MV-4-11 (cell line): ENCODE results near the gene SMARCC2.

ENCODE experiments used
- DNase-seq: peaks from one replicate; lab custom pipeline; 2025; lab: John Stamatoyannopoulos, UW

The SMARCC2 gene

DNA sequence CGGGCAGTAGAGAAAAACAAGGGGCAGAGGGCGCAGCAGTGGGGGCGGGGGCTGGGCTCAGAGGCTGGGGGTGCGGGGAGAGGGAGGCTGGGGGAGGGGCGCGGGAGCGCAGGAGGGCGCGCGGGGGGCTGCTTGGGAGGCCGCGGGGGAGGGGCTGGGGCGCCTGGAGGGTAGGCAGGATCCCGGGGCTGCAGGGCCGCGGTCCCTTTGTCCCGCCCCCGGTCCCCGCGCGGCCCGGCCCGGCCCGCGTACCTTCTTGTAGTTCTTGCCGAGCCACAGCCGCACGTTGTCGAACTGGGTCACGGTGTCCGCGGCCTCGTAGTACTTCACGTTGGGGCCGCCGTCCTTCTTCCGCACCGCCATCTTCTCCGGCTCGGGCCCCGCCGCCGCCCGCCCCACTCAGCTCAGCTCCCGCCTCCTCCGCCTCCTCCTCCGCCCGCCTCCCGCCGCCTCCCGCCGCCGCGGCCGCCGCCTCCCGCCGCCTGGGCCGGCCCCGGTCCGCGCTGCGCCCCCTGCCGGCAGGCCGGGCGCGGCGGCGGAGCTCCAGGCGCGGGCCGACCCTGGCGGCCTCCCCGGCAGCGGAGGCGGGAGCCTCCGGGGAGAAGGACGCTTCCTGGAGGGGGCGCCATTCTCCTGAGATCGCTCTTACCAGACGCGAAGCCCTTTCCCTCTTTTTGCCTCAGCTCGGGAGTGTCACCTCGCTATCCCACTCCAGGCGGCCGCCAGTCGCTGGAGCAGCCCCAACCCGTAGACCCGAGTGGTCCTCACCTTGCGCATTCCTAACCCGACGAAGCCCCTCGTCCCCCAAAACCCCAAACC is at the start of gene SMARCC2:
SMARCC2 (minus strand) TSS at position 385 of the 819 bp plus-strand sequence; CDS start at position 363, 22 bp downstream.
- DNase-seq, result peak; percentile 80

DNA sequence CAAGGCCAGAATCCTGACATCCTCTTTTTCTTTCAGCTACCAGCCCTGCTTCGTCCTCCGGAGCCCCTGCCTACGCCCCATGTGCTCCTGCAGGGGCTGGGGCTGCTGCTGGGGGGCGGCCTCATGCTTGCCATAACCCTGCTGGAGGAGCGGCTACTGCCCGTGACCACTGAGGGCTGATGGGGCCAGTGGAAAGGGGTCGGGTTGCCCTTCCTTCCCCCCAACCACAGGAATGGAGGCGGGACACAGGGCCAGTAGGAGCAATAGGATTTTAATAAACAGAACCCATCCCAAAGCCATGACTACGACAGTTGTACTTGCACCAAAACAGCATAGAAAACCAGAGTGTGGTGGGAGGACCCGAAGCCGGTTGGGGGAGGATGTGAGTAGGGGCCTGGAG is 48.3 kb upstream of the SMARCC2 start:
- no peak for DNase-seq

DNA sequence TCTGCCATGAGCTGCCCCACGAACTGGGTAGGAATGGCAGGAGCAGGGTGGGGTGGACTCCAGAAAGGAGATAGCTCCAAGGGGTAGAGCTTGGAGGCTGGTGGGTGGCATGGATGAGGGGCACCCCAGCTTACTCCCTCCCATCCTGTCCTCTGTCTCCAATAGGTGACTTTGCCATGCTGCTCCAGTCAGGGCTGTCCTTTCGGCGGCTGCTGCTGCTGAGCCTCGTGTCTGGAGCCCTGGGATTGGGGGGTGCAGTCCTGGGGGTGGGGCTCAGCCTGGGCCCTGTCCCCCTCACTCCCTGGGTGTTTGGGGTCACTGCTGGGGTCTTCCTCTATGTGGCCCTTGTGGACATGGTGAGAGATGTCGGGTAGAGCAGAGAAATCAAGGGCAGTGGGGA is 47.7 kb upstream of the SMARCC2 start:
- DNase-seq, result no peak

DNA sequence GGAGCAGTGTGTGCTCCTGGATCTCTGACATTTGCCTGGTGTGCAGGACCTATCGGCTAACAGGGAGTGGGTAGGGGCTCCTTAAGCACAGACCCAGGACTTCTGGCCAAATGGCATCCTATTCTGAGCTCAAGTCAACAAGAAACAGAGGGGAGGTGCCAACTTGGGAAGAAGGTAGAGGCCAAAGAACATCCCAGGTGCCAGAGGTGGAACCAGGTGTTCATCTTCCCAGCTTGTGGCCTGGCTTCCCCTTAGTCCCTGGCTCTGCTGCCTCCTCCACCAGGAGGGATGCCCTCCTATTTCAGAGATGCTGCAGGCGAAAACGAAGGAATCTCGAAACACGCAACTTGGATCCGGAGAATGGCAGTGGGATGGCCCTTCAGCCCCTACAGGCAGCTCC is 46.8 kb upstream of the SMARCC2 start:
- DNase-seq, result no peak

DNA sequence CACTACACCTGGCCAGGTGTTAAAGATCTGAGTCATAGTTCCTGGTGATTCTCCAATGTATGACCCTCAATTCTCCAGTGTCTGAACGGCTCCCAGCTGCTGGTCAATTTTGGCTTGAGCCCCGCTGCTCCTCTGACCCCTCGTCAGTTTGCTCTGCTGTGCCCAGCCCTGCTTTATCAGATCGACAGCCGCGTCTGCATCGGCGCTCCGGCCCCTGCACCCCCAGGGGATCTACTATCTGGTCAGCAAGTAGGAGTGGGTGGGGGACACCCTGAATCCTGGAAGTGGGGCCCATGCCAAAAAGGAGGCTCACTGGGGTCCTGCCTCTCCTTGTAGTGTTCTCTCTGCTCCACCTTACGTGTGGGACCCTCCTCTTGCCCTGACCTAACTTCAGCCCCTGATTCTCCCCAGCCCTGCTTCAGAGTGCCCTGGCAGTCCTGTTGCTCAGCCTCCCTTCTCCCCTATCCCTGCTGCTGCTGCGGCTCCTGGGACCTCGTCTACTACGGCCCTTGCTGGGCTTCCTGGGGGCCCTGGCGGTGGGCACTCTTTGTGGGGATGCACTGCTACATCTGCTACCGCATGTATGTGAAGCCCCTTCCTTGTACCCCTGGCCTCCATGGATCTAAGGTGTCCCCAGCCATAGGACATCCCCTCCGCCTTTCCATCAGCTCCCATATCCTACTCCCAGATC is 45.6 kb upstream of the SMARCC2 start:
- DNase-seq, result no peak

DNA sequence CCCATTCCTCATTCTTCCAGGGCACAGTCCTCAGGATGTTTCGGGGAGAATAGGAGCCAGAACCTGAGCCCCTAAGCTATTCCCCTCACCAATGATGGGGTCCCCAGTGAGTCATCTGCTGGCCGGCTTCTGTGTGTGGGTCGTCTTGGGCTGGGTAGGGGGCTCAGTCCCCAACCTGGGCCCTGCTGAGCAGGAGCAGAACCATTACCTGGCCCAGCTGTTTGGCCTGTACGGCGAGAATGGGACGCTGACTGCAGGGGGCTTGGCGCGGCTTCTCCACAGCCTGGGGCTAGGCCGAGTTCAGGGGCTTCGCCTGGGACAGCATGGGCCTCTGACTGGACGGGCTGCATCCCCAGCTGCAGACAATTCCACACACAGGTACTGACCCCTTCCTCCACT is 41.9 kb upstream of the SMARCC2 start:
- DNase-seq, result no peak

DNA sequence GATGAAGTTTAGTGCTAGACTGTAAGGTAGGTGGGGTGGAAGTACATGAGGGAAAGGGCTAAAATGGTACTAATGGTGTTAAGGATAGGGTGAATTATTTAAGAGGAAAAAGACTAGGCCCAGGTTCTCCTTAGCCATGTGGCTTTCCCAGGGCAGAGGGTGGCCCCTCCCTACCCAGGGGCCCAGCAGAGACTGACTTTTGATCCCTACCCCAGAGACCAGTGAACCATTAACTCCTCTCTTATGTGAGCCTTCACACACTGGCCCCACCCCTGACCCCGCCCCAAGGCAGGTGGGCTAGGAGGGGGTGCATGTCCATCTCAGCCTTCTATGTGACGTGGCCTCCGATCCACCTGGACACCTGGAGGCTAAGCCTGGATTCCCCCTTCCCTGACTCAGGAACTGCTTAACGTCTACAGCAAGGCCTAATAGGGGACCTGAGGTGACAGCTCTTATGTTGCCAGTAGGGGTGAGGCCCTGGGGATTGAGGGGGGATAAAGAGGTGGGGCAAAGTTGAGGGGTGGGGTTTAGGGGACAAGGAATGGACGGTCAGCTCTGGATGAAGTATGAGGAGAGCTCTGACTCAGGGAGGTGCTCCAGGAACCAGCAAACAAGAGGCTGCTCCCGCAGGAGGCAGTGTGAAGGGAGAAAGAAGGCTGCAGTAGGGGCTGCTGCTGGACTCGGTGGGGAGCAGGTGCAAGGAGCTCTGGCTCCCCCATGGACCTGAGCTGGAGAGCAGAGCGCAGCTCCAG is 41.3 kb upstream of the SMARCC2 start:
- DNase-seq, result no peak

DNA sequence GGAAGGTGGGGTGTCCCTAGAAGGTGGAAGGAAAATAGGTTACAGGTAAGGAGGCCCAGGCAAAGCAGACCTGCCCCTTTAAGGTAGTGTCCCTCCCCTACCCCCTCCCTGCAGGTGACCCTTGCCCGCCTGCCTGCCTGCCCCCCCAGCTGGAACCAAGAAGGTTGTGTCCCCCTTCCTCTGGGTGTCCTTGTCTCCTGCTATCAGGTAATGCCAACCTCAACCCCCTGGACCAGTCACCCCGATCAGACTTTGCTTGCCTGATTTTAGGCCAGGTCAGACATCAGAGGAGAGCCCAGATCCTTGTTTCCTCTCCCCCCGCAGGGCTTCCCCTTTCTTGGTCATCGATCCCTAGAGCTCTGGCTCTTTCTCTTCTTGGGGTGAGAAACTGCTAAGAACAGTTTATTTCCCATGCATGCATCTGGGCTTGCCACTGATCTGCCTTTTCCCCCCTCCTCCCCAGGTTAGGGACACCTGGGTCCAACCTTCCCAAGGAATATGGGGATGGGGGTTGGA is 40.7 kb upstream of the SMARCC2 start, which contains the start of gene SLC39A5:
SLC39A5 (plus strand) TSS at position 136 of the 516 bp plus-strand sequence. CDS start 1,224 bp downstream, outside the sequence.
- DNase-seq, result peak; percentile 19

DNA sequence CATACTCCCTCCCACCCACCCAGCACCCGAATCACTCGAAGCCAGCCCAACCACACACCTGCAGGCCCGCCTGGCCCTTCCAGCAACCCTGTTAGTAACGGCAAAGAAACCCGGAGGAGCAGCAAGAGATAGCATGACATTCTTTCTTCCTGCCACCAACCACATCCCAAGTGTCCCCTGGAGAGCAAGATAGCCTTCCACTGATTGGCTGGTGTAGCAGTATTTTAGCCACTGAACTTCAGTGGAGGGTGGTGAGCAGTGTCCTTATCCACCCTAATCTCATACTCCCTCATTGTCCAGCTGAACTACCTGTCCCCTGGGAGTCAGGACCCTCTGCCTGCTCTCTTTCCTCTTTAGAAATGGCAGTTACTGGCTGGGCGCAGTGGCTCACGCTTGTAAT is 39.8 kb upstream of the SMARCC2 start:
- DNase-seq, result no peak

DNA sequence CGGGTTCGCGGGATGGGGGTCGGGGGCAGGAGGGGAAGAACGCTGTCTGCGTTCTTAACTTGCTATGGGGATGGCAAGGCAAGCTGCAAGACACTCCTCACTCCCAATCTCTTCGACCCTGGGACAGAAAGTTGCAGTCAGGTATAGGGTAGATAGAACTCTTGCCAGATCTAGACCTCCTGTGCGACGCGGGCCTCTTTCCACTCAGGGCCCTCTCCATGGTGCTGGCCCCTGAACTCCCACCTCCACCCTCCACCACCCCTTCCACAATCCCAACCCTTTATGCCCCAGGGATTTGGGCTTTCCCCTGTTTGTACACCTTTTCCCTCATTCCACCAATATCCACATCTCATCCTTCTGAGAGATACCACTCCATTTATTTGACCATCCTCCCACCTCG is 35.7 kb upstream of the SMARCC2 start:
- DNase-seq, result no peak

DNA sequence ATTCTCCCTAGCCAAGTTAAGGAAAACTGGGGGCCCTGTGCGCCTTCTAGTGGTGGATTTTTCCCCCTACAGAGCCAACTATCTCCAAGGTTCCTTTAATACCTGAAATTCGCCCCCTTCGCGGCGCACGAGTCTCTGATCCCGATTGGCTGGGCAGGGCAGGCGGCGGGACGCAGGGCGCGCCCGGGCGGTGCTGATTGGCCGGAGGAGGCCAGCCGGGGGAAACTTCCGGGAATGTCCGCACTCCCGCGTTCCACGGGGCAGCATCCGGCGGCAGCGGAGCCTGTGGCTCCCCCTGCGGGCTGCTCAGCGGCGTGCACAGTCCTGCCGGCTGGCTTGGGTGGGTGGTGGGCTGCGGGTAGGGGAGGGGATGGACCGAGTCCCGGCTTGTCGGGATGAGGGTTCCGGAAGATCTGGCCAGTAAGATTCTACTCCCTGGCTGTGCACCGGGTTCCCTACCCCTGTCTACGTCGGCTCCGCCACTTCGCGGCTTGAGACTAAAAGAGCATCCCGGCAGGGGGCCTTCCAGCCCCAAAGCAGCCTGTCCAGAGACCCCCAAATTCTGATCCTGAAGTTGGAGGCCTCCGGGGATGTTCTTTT is 34.9 kb upstream of the SMARCC2 start, which contains the start of gene NABP2:
NABP2 (plus strand) TSS at position 241 of the 600 bp plus-strand sequence. CDS start 515 bp downstream, outside the sequence.
- DNase-seq, result peak; percentile 96

DNA sequence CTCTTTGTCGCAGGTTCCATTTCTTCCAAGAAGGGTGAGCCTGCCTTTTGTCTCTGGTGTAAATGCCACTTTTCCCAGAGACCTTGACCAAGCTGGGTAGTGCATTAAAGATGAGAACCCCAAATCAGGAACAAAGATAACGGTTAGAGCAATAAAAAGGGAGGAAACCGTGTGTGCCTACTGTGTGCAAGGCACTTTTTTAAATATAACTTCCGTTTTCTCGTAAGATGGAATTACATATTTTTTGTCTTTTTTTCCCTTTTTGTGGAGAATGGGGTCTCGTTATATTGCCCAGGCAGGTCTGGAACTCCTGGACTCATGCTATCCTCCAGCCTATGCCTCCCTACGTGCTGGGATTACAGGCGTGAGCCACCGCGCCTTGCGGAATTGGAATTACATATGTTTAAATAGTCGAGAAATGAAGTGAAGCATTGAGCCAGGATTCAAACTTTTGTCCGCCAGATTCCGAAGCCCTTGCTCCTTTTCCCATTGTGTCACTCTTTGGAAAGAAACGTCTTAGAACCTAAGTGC is 34.4 kb upstream of the SMARCC2 start:
- no peak for DNase-seq

DNA sequence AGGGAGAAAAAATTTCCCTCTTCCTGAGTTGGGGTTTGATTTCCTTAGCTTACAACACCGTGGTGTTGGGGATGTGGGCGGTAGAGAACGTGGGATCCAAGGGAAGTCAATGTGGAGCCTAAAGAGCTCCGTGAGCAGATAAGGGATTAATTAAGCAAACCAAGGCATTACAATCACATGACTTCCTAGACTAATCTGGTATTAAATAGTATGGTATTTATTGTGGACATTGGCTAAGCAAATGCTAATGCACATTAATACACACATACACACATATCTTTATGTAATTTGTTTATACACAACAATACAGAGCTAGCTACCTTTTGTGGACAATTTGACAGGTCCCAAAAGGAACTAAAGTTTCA is 33.2 kb upstream of the SMARCC2 start:
- no peak for DNase-seq

DNA sequence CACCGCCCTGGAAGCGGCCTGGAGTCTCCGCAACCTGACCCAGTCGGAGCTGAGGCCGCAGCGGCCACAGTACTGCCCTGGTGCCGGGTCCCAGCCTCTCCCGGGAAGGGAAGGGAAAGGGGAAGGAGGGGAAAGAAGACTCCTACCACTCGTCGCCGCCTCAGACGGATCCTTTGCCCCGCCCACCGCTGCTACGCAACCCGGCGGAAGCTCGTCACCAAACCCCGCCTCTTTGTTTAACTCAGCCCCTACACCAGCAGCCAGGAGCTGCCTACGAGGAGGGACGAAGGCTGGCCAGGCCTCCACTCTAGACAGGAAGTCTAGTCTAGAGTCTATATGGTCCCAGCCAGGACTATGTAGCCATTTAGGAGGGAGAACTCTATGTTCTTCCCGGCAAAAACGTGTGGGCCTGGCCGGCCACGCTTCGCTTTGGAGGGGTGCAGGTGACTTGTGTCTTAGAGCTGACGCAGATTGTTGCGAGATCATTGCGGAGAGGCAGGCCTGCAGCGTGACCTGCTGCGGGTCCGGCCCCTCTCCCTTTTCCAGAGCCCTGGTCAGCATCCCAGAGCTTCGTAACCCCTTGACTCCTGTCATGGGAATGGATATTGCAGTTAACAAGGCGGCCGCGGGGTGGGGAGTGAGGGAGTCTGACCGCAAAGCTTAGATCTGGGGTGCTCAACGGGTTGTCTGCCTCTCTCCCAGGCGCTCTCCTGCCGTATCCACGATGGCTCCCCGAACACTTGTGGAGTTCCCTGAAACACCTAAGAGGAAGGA is 32.7 kb upstream of the SMARCC2 start, which contains the start of gene RNF41:
RNF41 (minus strand) TSS at position 166 of the 774 bp plus-strand sequence. CDS start 7,875 bp downstream, outside the sequence.
- DNase-seq, result peak; percentile 97

DNA sequence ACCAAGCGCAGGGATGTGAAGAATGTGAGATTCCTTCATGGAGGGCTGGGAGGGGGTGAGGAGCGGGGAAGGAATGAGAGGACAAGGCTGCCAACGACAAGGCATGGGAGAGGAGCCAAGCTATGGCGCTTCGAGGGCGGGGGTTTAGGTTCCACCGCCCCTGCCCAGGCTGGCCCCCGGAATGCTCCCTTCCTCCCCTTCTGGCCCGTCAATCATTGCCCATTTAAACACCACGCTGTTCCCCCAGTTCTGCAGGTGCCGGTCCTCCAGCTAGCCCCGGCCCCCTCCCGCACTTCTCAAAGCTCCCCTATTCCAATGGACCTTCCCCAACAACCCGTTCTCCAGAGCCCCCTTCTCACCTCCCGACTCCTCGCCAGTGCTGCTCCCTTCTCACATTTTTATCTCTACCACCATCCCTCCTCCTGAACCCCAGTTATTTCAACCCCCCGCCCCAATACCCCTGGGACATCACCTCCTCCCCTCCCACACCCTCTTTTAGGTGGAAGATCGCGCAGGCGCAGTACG is 32.0 kb upstream of the SMARCC2 start:
- DNase-seq, result no peak

DNA sequence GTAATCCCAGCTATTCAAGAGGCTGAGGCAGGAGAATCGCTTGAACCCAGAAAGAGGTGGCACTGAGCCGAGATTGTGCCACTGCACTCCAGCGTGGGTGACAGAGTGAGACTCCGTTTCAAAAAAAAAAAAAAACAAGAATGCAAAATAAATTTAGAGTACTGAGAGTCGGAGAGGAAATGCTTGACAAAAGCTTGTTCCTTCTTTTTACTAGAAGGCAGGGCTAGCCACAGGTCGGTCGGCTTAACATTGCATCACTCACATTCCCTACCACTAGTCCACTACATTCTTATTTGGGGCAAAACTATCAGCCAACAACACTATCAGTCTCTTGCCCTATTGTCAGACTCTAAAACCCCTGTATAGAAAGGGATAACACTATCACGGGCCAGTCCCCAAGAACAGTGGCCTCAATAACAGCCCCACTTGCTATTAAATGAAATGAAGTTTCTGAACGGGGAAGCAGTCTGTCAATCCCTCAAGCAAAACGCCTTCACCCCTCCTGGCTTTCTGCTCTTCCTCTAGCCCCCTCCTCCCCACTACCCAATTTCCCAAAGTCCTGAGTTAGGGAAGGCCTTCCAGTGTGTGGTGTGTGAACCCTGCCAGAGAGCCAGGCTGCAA is 31.4 kb upstream of the SMARCC2 start:
- peak; percentile 96 for DNase-seq

DNA sequence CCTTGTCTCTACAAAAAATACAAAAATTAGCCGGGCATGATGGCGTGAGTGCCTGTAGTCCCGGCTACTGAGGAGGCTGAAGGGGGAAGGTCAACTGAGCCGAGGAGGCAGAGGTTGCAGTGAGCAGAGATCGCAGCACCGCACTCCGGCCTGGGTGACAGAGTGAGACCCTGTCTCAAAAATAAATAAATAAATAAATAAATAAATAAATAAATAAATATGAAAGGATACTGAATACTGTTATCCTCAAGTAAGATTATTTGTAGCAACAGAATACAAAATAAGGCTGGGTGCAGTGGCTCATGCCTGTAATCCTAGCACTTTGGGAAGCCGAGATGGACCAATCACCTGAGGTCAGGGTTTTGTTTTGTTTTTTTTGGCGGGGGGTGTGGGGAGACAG is 30.6 kb upstream of the SMARCC2 start:
- DNase-seq, result no peak

DNA sequence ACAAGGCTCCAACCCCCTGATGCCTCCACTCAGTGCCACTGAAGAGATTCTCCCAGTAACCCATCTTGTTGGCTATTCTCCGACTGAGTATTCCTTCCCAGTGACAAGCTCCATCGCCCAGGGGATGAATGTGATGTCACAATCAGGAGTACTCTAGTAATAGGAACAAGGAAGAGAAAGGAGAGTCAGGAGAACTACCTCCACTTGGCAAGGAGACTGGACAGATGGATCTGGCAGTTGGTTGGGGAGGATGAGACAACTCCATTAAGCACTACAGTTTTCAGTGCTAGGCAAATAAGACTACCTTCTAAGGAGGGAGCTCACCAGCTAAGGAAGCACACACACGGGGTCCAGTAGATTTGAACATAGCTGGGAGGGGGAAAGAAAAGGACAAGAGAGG is 27.2 kb upstream of the SMARCC2 start:
- no peak for DNase-seq

DNA sequence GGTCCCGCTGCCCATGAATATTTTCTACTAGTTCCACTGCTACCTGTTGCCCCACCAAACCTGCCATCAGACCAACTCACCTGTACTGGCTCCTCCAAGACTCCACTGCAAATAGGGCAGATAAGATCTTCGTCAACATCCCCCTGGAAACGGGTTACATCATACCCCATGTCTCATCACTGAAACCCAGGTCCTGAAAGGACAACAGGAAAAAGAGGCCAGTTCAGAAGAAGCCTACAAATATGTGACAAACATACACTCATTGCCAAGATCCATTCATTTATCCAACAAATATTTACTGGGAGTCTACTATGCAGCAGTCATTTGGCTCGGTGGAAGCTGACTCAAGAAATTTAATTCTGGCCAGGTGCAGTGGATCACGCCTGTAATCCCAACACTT is 24.6 kb upstream of the SMARCC2 start:
- DNase-seq, result no peak

DNA sequence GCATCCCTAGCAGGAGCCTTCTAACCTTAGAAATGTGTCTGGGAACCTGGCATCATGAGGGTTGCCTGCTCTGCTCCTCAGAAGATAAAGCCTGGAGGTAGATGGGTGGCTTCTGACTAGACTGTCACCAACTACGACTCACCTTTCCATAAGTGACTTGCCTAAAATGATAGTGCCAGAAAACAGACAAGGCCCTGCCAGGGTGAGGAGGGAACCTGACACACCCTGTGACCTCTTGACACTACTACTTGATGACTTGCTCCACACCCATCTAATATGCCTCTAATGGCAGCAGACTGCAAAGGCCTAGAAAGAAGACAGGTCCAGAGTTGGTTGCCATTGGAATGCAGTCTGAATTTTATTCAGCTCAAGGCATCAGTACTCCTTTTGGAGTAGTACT is 23.1 kb upstream of the SMARCC2 start:
- DNase-seq, result no peak
